GM19351 (cell line): ENCODE measurements around the gene PLPP4.

ENCODE experiments used
- ATAC-seq: cut with Tn5 transposase; IDR thresholded peaks from one replicate; pipeline ENCODE4 v1.9.1; 2021; ENCODE audit warnings: mild to moderate bottlenecking, moderate library complexity; ENCODE audit not compliant: unreplicated experiment

Gene PLPP4

GRCh38 chr10:120571266-120571665, 114.2 kb downstream of the PLPP4 start:
- ATAC-seq, result no peak

DNA sequence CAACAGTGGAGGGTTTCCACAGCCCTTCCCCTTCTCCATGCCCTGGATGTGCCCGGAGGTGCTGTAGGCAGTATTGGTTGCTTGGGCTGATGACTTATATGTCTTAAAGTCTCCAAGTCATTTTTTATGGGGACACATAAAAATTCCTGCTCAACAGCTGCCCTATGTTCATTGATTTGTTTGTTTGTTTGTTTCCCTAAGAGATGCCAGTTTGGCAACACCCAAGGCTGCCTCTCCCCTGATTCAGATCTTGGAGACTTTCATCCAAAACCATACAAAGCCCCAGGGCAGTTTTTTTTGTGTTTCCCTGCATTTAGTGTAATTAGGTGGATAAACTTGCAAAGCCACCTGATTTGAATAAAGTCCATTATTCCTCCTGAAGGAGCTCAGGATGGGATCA, 115.3 kb downstream of the PLPP4 start:
- ATAC-seq, result no peak

DNA sequence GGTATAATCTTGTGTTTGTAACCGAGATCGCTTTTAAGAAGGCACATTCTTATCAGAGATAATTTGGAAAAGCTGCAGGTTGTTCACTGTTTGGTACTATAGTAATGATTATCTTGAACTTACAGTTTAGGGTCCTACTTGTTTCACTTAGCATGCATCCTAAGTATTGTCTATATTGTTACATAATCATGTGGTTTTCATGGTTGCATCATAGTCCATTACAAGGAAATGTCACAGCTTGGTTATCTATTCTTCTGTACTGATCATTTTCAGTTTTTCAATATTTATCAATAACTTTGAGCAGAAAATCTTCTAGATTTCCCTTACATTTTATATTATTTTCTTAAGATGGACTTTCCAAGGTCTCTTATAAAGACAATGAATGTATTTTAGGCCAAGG, 116.3 kb downstream of the PLPP4 start:
- no peak for ATAC-seq

DNA sequence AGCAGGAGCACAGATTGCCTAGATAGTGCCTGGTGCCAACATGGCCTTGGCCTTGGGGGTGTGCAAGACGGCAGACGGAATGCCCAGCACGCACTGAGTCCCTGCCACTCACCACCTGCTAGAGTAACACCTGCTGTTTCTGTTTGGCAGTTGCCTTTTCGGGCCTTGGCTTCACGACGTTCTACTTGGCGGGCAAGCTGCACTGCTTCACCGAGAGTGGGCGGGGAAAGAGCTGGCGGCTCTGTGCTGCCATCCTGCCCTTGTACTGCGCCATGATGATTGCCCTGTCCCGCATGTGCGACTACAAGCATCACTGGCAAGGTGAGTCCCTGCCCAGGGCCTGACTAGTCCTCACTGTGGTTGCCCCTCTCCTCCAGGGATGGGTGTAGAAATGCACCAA, 118.0 kb downstream of the PLPP4 start:
- no peak for ATAC-seq

- ATAC-seq, result no peak
Measured at GRCh38 chr10:120575411-120575810, 118.4 kb downstream of the PLPP4 start.

- no peak for ATAC-seq
Measured at GRCh38 chr10:120578134-120578533, 121.1 kb downstream of the PLPP4 start.

GRCh38 chr10:120578890-120579289, 121.9 kb downstream of the PLPP4 start:
- ATAC-seq, result no peak

- no peak for ATAC-seq
Measured at GRCh38 chr10:120580918-120581895, 124.2 kb downstream of the PLPP4 start.

GRCh38 chr10:120582753-120583152, 125.7 kb downstream of the PLPP4 start:
- no peak for ATAC-seq

GRCh38 chr10:120583424-120584108, 126.5 kb downstream of the PLPP4 start:
- no peak for ATAC-seq

DNA sequence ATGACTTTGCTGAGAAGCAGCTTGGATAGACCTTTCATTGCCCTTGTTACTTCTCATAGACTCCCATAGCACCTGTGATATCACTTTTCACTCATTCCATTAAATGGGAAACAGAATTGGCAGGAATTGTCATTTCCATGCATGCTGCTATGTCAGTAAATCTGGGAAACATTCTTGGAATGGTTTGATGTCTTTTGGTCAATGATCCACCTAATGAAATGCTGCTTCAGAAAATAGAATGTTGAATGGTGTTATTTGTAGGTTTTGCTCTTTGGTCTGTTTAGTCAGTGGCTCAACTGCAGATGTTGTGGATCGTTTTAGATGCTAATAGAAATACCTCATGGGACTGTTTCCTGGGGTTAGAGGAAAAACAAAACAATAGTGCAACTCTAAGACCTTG, 127.8 kb downstream of the PLPP4 start:
- ATAC-seq, result no peak

DNA sequence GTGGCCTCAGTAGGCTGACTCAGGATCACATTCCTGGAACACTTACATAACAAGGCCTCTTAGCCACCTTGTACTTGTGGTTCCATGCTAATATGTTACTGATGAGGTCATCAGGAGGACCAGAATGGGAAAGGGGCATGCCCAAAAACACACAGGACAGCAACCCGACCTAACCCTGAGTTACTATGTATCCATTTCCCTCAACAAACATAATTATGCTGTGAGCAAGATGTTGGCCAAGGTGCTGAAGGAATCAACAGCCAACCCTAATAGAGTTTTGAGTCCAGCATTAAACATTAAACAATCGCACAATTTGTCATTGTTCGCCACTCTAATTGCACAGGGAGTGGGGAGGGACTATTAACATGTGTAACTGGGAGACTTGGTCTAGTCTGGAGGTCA, 129.4 kb downstream of the PLPP4 start:
- no peak for ATAC-seq

GRCh38 chr10:120587061-120587460, 130.0 kb downstream of the PLPP4 start:
- no peak for ATAC-seq

GRCh38 chr10:120588311-120588710, 131.3 kb downstream of the PLPP4 start:
- ATAC-seq, result no peak

- ATAC-seq, result no peak
Measured at GRCh38 chr10:120593693-120594092, 136.7 kb downstream of the PLPP4 start.

DNA sequence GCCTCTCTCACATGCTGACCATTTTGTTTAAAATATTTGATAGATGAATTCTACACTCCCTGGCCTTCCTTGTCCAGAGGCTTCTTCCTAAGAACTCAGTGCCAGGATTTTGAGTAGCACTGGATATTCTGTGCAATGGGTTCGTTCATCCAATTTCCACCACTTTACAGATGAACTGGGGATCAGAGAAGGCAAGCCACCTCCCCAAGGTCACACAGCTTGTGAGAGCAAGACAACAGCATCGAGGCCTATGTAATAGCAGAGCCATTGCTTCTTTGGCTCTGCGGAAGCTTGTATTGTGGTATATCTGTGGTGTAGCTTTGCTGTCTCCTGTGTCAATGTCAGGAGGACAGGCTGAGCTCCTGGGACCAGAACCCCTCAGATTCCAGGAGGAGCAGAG, 140.9 kb downstream of the PLPP4 start:
- no peak for ATAC-seq

GRCh38 chr10:120598386-120598785, 141.4 kb downstream of the PLPP4 start:
- no peak for ATAC-seq

- ATAC-seq, result no peak
Measured at GRCh38 chr10:120599200-120599724, 142.2 kb downstream of the PLPP4 start.

DNA sequence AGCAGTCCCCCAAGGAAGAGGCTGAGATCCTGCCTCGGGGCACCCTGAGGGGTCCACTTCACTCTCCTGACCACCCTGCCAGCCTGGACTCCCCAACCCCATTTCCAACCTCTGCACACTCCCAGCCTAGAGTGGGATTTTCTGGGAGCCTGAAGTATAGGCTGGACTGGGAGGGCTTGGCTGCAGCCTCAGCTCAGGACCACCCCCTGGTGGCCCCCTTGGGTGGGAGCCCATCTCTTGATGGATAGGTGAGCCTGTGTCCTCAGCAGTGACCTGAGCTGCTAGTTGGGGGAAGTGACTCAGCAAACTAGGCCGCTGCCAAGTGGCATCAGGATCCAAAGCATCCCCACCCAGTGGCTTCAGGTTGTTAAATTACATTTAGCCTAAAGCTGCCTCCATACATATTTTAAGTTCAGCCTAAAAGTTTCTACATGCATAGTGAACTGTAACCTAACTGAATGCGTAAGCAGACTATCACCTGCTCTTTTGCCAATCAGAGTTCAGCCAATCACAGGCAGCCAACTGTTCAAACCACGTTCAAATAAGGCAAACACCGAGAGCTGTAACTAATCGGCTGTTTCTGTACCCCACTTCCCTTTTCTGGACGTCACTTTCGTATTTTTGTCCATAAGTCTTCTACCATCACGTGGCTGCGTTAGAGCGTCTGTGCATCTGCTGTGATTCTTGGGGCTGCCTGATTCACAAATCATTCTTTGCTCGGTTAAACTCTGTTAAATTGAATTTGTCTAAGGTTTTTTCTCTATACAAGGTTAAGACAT, 144.0 kb downstream of the PLPP4 start:
- ATAC-seq, result no peak

- no peak for ATAC-seq
Measured at GRCh38 chr10:120601999-120602398, 145.0 kb downstream of the PLPP4 start.

- no peak for ATAC-seq
Measured at GRCh38 chr10:120605410-120605809, 148.4 kb downstream of the PLPP4 start.
